H1 (cell line): ENCODE data around the gene OXSR1. TPM values are rescaled to one million over a fixed set of nuclear protein-coding genes. Genes with fewer than 3 reads are reported as not detected.

ENCODE experiments used
- CTCF ChIA-PET: fragments of 300-600 bp; sonication (Branson Sonifier 250); formaldehyde crosslinking; loops from one replicate; lab custom pipeline; 2021; ENCODE audit not compliant: partially characterized antibody; lab: Charles Lee
- POLR2A ChIA-PET: fragments of 300-600 bp; sonication (Branson Sonifier 250); formaldehyde crosslinking; loops from one replicate; lab custom pipeline; 2021; ENCODE audit warnings: inconsistent platforms; ENCODE audit not compliant: partially characterized antibody; lab: Charles Lee
- DNase-seq, 2 experiments: peaks; one replicate each; pipeline versions ENCODE4 v3.0.0 to v3.0.0-alpha.2; 2010 to 2022; ENCODE audit warnings: low spot score in 2 of 2, low read depth in 1 of 2, mixed read lengths in 1 of 2
- FAIRE-seq: peaks from 2 replicates; lab custom pipeline; 2011; peaks lifted over from hg19 to GRCh38; lab: Jason Lieb, UNC
- H2AFZ ChIP-seq: 2 replicates; pipeline ENCODE4 v1.8.1; 2012; ENCODE audit warnings: low read length, inconsistent platforms
- H2AK5ac ChIP-seq: 2 replicates; pipeline ENCODE4 v1.6.1; 2013; ENCODE audit warnings: low read depth, low read length
- H2BK120ac ChIP-seq: replicated peaks from 2 replicates; pipeline ENCODE3; 2013; ENCODE audit warnings: low read depth, low read length, inconsistent platforms
- H2BK12ac ChIP-seq: 2 replicates; pipeline ENCODE4 v1.6.1; 2013; ENCODE audit warnings: low read depth, low read length
- H2BK15ac ChIP-seq: 2 replicates; pipeline ENCODE4 v1.6.1; 2013; ENCODE audit warnings: low read length
- H2BK20ac ChIP-seq: 2 replicates; pipeline ENCODE4 v1.6.1; 2013; ENCODE audit warnings: low read length
- H2BK5ac ChIP-seq: 2 replicates; pipeline ENCODE4 v1.6.1; 2013; ENCODE audit warnings: low read depth, low read length
- H3K14ac ChIP-seq: 2 replicates; pipeline ENCODE4 v1.6.1; 2013; ENCODE audit warnings: inconsistent platforms; ENCODE audit not compliant: insufficient read length
- H3K18ac ChIP-seq: 2 replicates; pipeline ENCODE4 v1.6.1; 2013; ENCODE audit warnings: low read length; ENCODE audit errors: extremely low read depth
- H3K23ac ChIP-seq: 2 replicates; pipeline ENCODE4 v1.6.1; 2013; ENCODE audit warnings: inconsistent platforms; ENCODE audit not compliant: insufficient read length
- H3K23me2 ChIP-seq: 2 replicates; pipeline ENCODE4 v1.6.1; 2013; ENCODE audit warnings: low read depth, low read length
- H3K27ac ChIP-seq: 2 replicates; pipeline ENCODE4 v1.6.1; 2011; ENCODE audit warnings: low read depth, low read length, inconsistent platforms
- H3K27me3 ChIP-seq, 4 experiments: replicated peaks in 1 of 4; 1 replicate in 1 of 4; 2 replicates in 3 of 4; pipeline versions ENCODE4 v1.6.1 to v1.8.1; 2011 to 2013; ENCODE audit warnings: low read length in 3 of 4, mild to moderate bottlenecking in 3 of 4, inconsistent platforms in 2 of 4, mixed read lengths in 2 of 4, moderate library complexity in 1 of 4; ENCODE audit not compliant: control insufficient read depth in 3 of 4, insufficient read depth in 3 of 4; ENCODE audit errors: extremely low read depth in 1 of 4
- H3K36me3 ChIP-seq, 4 experiments: 2 replicates each; pipeline versions ENCODE4 v1.6.1 to v1.8.1; 2011 to 2013; ENCODE audit warnings: mild to moderate bottlenecking in 4 of 4, low read length in 3 of 4, moderate library complexity in 2 of 4, control low read depth in 1 of 4, inconsistent platforms in 1 of 4; ENCODE audit not compliant: insufficient read depth in 4 of 4, control insufficient read depth in 2 of 4
- H3K4ac ChIP-seq: replicated peaks from 2 replicates; pipeline ENCODE3; 2013; ENCODE audit warnings: low read length, low read depth, mixed read lengths, inconsistent platforms; ENCODE audit not compliant: insufficient read length
- H3K4me1 ChIP-seq, 4 experiments: replicated peaks in 1 of 4; 1 replicate in 1 of 4; 2 replicates in 3 of 4; pipeline versions ENCODE4 v1.6.1 to v1.8.1; 2011 to 2013; ENCODE audit warnings: low read length in 3 of 4, inconsistent platforms in 2 of 4, mixed read lengths in 1 of 4; ENCODE audit not compliant: insufficient read depth in 4 of 4, control insufficient read depth in 3 of 4
- H3K4me2 ChIP-seq, 2 experiments: 2 replicates each; pipeline versions ENCODE4 v1.6.1 to v1.8.1; 2011 to 2013; ENCODE audit warnings: low read depth in 2 of 2, low read length in 2 of 2, control low read depth in 1 of 2, inconsistent platforms in 1 of 2, mild to moderate bottlenecking in 1 of 2; ENCODE audit not compliant: insufficient read depth in 1 of 2
- H3K4me3 ChIP-seq, 4 experiments: fragments of 200-600, 300-600 bp in 1 of 4; sonication (generic), shearing (Covaris generic), sonication (Bioruptor Twin) in 1 of 4; 2 replicates each; pipeline versions ENCODE4 v1.5.1 to v1.8.1; 2011 to 2016; ENCODE audit warnings: low read length in 4 of 4, low read depth in 3 of 4, control low read depth in 2 of 4, inconsistent platforms in 2 of 4, mild to moderate bottlenecking in 2 of 4, mixed read lengths in 1 of 4, moderate library complexity in 1 of 4; ENCODE audit not compliant: insufficient read depth in 2 of 4; ENCODE audit errors: extremely low read depth in 1 of 4
- H3K56ac ChIP-seq: replicated peaks from 2 replicates; pipeline ENCODE3; 2013; ENCODE audit warnings: low read depth, mild to moderate bottlenecking, mixed read lengths, low read length, inconsistent platforms; ENCODE audit not compliant: insufficient read length
- H3K79me1 ChIP-seq: 2 replicates; pipeline ENCODE4 v1.6.1; 2013; ENCODE audit warnings: low read depth, low read length, control low read depth
- H3K79me2 ChIP-seq, 2 experiments: 2 replicates each; pipeline versions ENCODE4 v1.6.1 to v1.8.1; 2012 to 2013; ENCODE audit warnings: low read length in 2 of 2, mild to moderate bottlenecking in 2 of 2, inconsistent platforms in 1 of 2; ENCODE audit not compliant: insufficient read depth in 2 of 2, control insufficient read depth in 1 of 2
- H3K9ac ChIP-seq, 4 experiments: replicated peaks in 1 of 4; 1 replicate in 1 of 4; 2 replicates in 3 of 4; pipeline versions ENCODE4 v1.6.1 to v1.8.1; 2011 to 2013; ENCODE audit warnings: low read depth in 3 of 4, low read length in 3 of 4, control low read depth in 2 of 4, mild to moderate bottlenecking in 2 of 4, moderate library complexity in 2 of 4, inconsistent platforms in 1 of 4; ENCODE audit errors: extremely low read depth in 1 of 4
- H3K9me3 ChIP-seq, 2 experiments: 2 replicates each; pipeline versions ENCODE4 v1.6.1 to v1.8.1; 2012 to 2013; ENCODE audit warnings: mild to moderate bottlenecking in 2 of 2, moderate library complexity in 2 of 2, control low read depth in 1 of 2, inconsistent platforms in 1 of 2, low read depth in 1 of 2, low read length in 1 of 2, mixed read lengths in 1 of 2; ENCODE audit not compliant: insufficient read depth in 2 of 2
- H4K20me1 ChIP-seq, 2 experiments: replicated peaks in 1 of 2; 2 replicates each; pipeline versions ENCODE3 to v1.8.1; 2011 to 2013; ENCODE audit warnings: inconsistent platforms in 2 of 2, low read length in 2 of 2, mild to moderate bottlenecking in 1 of 2; ENCODE audit not compliant: insufficient read depth in 2 of 2, control insufficient read depth in 1 of 2
- H4K5ac ChIP-seq: 2 replicates; pipeline ENCODE4 v1.6.1; 2013; ENCODE audit warnings: low read length, low read depth, mixed read lengths, inconsistent platforms; ENCODE audit not compliant: insufficient read length
- H4K8ac ChIP-seq: 2 replicates; pipeline ENCODE4 v1.8.0; 2013; ENCODE audit warnings: mild to moderate bottlenecking, moderate library complexity, low read length, inconsistent platforms; ENCODE audit not compliant: insufficient read depth; ENCODE audit errors: extremely low read depth
- H4K91ac ChIP-seq: replicated peaks from 2 replicates; pipeline ENCODE3; 2013; ENCODE audit warnings: low read length, mixed read lengths, inconsistent platforms; ENCODE audit not compliant: insufficient read length
- CTCF ChIP-seq, 3 experiments: IDR thresholded peaks; 1 replicate in 2 of 3; 2 replicates in 1 of 3; pipeline versions ENCODE4 v1.5.1 to v1.6.1; 2011; ENCODE audit warnings: low read length in 3 of 3, mild to moderate bottlenecking in 3 of 3, inconsistent platforms in 2 of 3, low read depth in 1 of 3, moderate library complexity in 1 of 3; ENCODE audit not compliant: insufficient read depth in 1 of 3; ENCODE audit errors: control extremely low read depth in 1 of 3
- TBP ChIP-seq: IDR thresholded peaks from 2 replicates; pipeline ENCODE4 v1.6.1; 2011; ENCODE audit warnings: low read depth, low read length, improper control_type of control experiment
- WGBS, 2 experiments: shearing (Covaris generic) in 1 of 2; methylation state at CpG; one replicate each; pipeline versions ENCODE4 v1.1.6 to v1.1.7; 2013 to 2015; ENCODE audit warnings: low lambda C conversion rate in 2 of 2, mixed read lengths in 2 of 2, inconsistent platforms in 1 of 2, low coverage in 1 of 2, missing lambda C conversion rate in 1 of 2; ENCODE audit not compliant: insufficient replicate concordance in 2 of 2, insufficient coverage in 1 of 2, insufficient read length in 1 of 2; ENCODE audit errors: extremely low coverage in 1 of 2, missing lambda C conversion rate in 1 of 2; 5-methylcytosine and 5-hydroxymethylcytosine counted together
- polyA plus RNA-seq, 7 experiments: library from polyadenylated mRNA; depleted of rRNA in 3 of 7; stranded (reverse) in 5 of 7; unstranded in 2 of 7; fragments of >200 nt in 5 of 7; fragments of 200-250 nt in 2 of 7; gene quantifications; 1 replicate in 5 of 7; 2 replicates in 1 of 7; 4 replicates in 1 of 7; pipeline versions ENCODE4 v1.2.1 to v1.2.3, GENCODE V29; 2011 to 2013; ENCODE audit warnings: missing spikeins in 2 of 7, mixed read lengths in 2 of 7
- total RNA-seq: library from RNA; stranded (reverse); fragmentation: NEBNext Ultra II Directional; extraction: Animal tissue kit (Norgen Biotek cat#: 25700); gene quantifications from 2 replicates; pipeline ENCODE4 v1.2.1, GENCODE V29; 2021

Gene OXSR1
- total and polyA plus RNA-seq, 2 of the 8 experiments (the other 6 are each of a cell fraction or from before 2014, with no cell fraction given) = 25.1 to 47.0 TPM

GRCh38 chr3:38297947-38298711 lies 132.8 kb downstream of the OXSR1 start:
- Histone ChIP-seq H3K18ac (no peak overlapping the region), H3K4me2 (no peak overlapping the region), H2BK15ac (no peak overlapping the region), H2BK5ac (no peak overlapping the region), H4K8ac (no peak overlapping the region), H3K4me1 (no peaks in the 10 kb centered on the region), H3K4me3 (no peak overlapping the region), H2BK120ac (no peak overlapping the region), H4K20me1 (no peaks in the 10 kb centered on the region), H2BK20ac (no peak overlapping the region), H3K23me2 (no peaks in the 10 kb centered on the region), H3K9me3 (no peaks in the 10 kb centered on the region), H3K56ac (no peak overlapping the region), H3K79me2 (no peaks in the 10 kb centered on the region), H3K79me1 (no peaks in the 10 kb centered on the region), H3K23ac (no peak overlapping the region), H3K14ac (no peak overlapping the region), H3K27me3 (no peaks in the 10 kb centered on the region), H2AK5ac (no peak overlapping the region), H2AFZ (no peak overlapping the region), H3K9ac (no peak overlapping the region), H4K91ac (no peak overlapping the region), H2BK12ac (no peak overlapping the region), H3K27ac (no peak overlapping the region), H4K5ac (no peak overlapping the region), H3K4ac (no peak overlapping the region), H3K36me3 (no peaks in the 10 kb centered on the region)
- no peak for FAIRE-seq
- ChIA-PET CTCF (interaction anchor here (0.6 to 4.7 kb wide), 34 partner anchors 9 to 488 kb away, joined by 3 to 41 read pairs (median 4); partner anchors contain the start of genes ACAA1, SLC22A13, SLC22A14 and XYLB), POLR2A (interaction anchor here (1.2 kb wide), 2 partner anchors 179 to 198 kb away, joined by 3 to 5 read pairs; partner anchors contain the start of gene EXOG)
- DNase-seq = no peak
- WGBS, 2 experiments = 86% methylated on average over 5 of the region's 5 CpGs; no CpG with 5 or more reads in 1 of the 2 experiments
- TF ChIP-seq TBP (no peak), CTCF (IDR thresholded peaks at IDR 0.05; ENCODE audit: control extremely low read depth in 1 of 3, insufficient read depth in 1 of 3, low read depth in 1 of 3, low read length in 3 of 3) (peak in 1 of 3 experiments; percentile 29; a peak in 1 of 4 replicates)
